BE2C (cell line): ENCODE data around the gene TMBIM6.

Experiments
- DNase-seq: peaks from one replicate; pipeline ENCODE4 v3.0.0-alpha.2; 2020
- H3K27me3 ChIP-seq: fragments of 250-450 bp; sonication (Bioruptor Pico); 2 replicates; pipeline ENCODE4 v1.5.1; 2020; ENCODE audit warnings: mild to moderate bottlenecking
- H3K36me3 ChIP-seq: fragments of 250-450 bp; sonication (Bioruptor Pico); 2 replicates; pipeline ENCODE4 v1.5.1; 2020; ENCODE audit warnings: mild to moderate bottlenecking
- H3K4me1 ChIP-seq: fragments of 250-450 bp; sonication (Bioruptor Pico); 2 replicates; pipeline ENCODE4 v1.5.1; 2020
- H3K4me3 ChIP-seq: 2 replicates; pipeline ENCODE4 v1.5.1; 2011; ENCODE audit warnings: low read depth, low read length
- H3K9me3 ChIP-seq: fragments of 250-450 bp; sonication (Bioruptor Pico); 2 replicates; pipeline ENCODE4 v1.5.1; 2020
- CTCF ChIP-seq: IDR thresholded peaks from 2 replicates; pipeline ENCODE4 v1.5.1; 2012; ENCODE audit warnings: mild to moderate bottlenecking, low read depth, low read length

Gene TMBIM6

GRCh38 chr12:49698619-49699545 lies 42.5 kb upstream of the TMBIM6 start:
- DNase-seq, result no peak
- Histone ChIP-seq H3K4me1 (peaks cover 6% of the 10 kb centered on the region), H3K4me3 (no peak overlapping the region), H3K36me3 (no peaks in the 10 kb centered on the region), H3K9me3 (no peaks in the 10 kb centered on the region), H3K27me3 (no peaks in the 10 kb centered on the region)
- no peak for TF ChIP-seq CTCF

DNA sequence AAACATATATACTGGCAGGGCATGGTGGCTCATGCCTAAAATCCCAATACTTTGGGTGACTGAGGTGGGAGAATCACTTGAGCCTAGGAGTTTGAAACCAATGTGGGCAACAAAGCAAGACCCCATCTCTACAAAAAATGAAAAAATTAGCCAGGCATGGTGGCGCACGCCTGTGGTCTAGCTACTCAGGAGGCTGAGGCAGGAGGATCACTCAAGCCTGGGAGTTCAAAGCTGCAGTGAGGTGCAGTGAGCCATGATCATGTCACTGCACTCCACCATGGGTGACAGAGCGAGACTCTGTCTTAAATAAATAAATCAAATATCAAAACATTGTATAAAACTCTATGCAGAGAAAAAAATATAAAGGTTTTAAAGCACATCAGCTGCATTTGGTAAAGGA lies 39.3 kb upstream of the TMBIM6 start:
- no peaks in the 10 kb centered on the region for H3K27me3 ChIP-seq
- no peak overlapping the region for H3K4me3 ChIP-seq
- no peaks in the 10 kb centered on the region for H3K9me3 ChIP-seq
- no peak for DNase-seq
- no peak for TF ChIP-seq CTCF
- no peaks in the 10 kb centered on the region for H3K36me3 ChIP-seq
- H3K4me1 ChIP-seq, result peaks cover 13% of the 10 kb centered on the region

DNA sequence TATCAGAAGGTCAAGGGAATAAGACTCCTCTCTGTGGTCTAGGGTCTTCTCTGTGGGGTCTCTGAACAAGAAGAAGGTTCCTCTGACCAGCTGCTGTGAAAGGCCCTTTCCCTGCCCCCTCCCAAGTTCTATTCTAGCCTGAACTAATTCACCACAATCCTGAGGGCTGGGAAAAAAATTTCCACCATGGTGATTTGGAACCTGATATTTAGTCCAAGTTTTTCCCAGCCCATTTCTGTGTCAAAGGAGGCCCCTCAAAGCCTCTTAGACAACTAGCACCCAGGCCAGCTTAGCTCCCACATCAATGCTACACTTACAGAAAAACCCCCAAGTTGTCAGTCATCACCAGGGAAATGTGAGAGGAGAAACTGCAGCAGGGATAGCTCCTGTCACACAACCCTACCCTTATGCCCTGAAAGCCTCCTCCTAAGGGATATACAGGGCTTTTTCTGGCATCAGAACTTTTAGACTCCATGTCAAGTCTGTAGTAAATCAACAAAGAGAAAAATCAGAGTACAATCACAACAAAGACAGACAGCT lies 38.6 kb upstream of the TMBIM6 start:
- H3K4me1 ChIP-seq, result peaks cover 13% of the 10 kb centered on the region

DNA sequence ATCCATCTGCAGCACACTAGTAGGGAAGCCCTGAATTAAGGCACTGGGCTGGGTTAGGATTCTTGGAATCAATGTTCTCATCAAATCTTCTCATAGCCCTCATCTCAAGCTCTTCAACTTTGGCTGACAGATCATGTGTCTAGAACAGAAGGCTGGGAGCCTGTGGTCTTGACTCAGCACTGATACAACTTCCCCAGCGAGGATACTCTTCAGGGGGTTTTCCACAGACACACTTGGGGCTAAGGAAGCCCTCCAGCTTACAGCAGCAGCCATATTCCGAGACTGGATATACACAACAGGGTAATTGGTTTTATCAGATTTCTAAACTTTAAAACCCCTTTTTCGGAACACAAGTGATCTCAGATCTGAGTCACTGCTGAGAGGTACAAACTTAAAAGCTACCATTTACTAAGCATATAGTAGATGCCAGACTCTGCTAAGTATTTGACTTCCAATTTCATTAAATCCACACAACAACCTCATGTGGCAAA lies 37.7 kb upstream of the TMBIM6 start:
- Histone ChIP-seq H3K27me3 (no peaks in the 10 kb centered on the region), H3K4me3 (no peak overlapping the region), H3K36me3 (no peaks in the 10 kb centered on the region), H3K9me3 (no peaks in the 10 kb centered on the region), H3K4me1 (peaks cover 13% of the 10 kb centered on the region)
- no peak for TF ChIP-seq CTCF
- DNase-seq, result no peak

More for the DNA sequence above, 38.6 kb upstream of the TMBIM6 start:
- DNase-seq, result no peak
- Histone ChIP-seq H3K9me3 (no peaks in the 10 kb centered on the region), H3K36me3 (no peaks in the 10 kb centered on the region), H3K4me3 (no peak overlapping the region), H3K27me3 (no peaks in the 10 kb centered on the region)
- no peak for TF ChIP-seq CTCF

DNA sequence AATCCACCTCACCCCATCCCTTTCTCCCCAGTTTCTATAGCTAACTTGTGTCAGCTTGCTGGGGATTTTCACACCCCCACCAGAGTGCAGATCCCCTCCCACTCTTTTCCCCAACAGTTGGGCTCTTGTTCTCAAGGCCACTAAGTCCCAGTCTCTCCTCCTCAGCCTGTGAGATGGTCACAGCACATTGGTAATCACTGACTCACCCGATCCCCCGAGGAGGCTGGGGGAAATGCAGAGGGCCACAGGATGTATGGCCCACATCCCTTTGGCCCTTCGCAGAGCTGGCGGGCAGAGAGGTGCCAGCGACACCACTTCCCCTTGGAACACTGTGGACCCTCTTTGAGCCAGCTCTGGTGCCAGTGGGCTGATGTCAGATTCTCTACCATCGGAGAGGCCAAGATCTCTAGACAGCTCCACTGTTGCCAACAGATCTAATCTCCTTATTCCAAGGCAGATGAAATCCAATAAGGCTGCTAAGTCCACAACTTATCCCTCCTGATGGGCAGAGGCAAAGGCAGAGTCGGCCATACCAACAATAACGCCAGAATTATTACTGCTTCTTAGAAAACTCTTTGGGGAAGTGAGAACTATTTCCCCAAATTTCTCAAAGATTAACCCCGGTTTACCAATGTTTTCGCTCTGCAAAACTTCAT lies 35.8 kb upstream of the TMBIM6 start:
- no peak for TF ChIP-seq CTCF
- H3K27me3 ChIP-seq, result peaks cover 3% of the 10 kb centered on the region; the same call in 1 of the 2 replicates
- peak; percentile 22 for DNase-seq
- no peaks in the 10 kb centered on the region for H3K36me3 ChIP-seq
- H3K4me1 ChIP-seq, result peaks cover 7% of the 10 kb centered on the region; the same call in 1 of the 2 replicates
- H3K9me3 ChIP-seq, result no peaks in the 10 kb centered on the region
- H3K4me3 ChIP-seq, result peak overlapping the region; percentile 79
